ENCODE results near the gene SORCS1.

The SORCS1 gene

DNA sequence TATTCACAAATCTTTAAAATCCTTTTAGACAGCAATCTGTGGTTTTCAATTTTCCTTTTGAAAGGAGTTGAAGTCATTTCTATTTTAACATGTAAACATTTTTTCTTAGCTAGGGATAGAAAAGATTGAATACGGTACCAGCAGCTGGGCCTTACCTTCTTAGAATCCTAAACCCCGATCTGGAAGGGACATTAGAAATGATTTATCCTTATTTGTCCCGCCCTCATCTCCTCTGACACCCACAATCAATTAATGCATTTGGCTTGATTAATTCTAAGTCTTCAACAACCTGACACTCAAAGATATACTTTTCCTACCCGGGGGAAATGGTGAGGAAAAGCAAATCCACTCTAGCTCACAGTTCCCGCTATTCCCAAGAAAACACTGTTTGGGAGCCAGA, 100.4 kb downstream of the SORCS1 start:
- TF ChIP-seq, protein P1, sequence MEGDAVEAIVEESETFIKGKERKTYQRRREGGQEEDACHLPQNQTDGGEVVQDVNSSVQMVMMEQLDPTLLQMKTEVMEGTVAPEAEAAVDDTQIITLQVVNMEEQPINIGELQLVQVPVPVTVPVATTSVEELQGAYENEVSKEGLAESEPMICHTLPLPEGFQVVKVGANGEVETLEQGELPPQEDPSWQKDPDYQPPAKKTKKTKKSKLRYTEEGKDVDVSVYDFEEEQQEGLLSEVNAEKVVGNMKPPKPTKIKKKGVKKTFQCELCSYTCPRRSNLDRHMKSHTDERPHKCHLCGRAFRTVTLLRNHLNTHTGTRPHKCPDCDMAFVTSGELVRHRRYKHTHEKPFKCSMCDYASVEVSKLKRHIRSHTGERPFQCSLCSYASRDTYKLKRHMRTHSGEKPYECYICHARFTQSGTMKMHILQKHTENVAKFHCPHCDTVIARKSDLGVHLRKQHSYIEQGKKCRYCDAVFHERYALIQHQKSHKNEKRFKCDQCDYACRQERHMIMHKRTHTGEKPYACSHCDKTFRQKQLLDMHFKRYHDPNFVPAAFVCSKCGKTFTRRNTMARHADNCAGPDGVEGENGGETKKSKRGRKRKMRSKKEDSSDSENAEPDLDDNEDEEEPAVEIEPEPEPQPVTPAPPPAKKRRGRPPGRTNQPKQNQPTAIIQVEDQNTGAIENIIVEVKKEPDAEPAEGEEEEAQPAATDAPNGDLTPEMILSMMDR (IDR thresholded peaks at IDR 0.05) = no peak
- Histone ChIP-seq H2AFZ (no peak overlapping the region), H3K9me3 (ENCODE audit: control insufficient read depth, low read length) (no peaks in the 10 kb centered on the region), H3K36me3 (ENCODE audit: control insufficient read depth, insufficient read depth, low read length) (no peaks in the 10 kb centered on the region), H3K9ac (no peak overlapping the region), H3K4me3 (ENCODE audit: low read depth, low read length) (no peak overlapping the region), H3K4me2 (ENCODE audit: low read length) (no peak overlapping the region), H3K27ac (no peak overlapping the region), H3K27me3 (ENCODE audit: control insufficient read depth, insufficient read depth, low read length) (no peaks in the 10 kb centered on the region), H3K4me1 (no peaks in the 10 kb centered on the region), H3K79me2 (no peaks in the 10 kb centered on the region)

DNA sequence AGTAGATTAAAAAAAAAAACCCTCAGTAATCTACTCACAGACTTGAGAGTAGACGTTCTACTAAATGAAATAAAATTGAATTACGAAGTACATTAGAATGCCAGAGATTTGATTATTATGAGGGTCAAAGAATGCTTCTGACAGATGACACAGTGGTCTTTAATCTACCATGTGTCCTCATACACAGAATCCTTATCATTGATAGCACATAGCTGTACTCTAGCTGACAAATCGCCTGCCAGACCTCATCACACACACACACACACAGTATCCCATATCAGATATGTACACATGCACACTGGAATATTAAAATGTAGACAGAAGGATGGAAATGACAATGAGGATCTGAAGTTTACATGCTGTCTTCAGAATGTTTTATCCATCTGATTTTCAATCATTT, 104.6 kb downstream of the SORCS1 start:
- Histone ChIP-seq H3K9me3 (ENCODE audit: control insufficient read depth, low read length) (no peaks in the 10 kb centered on the region), H3K4me3 (ENCODE audit: low read depth, low read length) (no peak overlapping the region), H3K27me3 (ENCODE audit: control insufficient read depth, insufficient read depth, low read length) (no peaks in the 10 kb centered on the region), H3K79me2 (no peaks in the 10 kb centered on the region), H3K4me1 (no peaks in the 10 kb centered on the region), H3K9ac (no peak overlapping the region), H3K27ac (no peak overlapping the region), H2AFZ (no peak overlapping the region), H3K4me2 (ENCODE audit: low read length) (no peak overlapping the region), H3K36me3 (ENCODE audit: control insufficient read depth, insufficient read depth, low read length) (no peaks in the 10 kb centered on the region)
- TF ChIP-seq, protein P1 (IDR thresholded peaks at IDR 0.05) = no peak

DNA sequence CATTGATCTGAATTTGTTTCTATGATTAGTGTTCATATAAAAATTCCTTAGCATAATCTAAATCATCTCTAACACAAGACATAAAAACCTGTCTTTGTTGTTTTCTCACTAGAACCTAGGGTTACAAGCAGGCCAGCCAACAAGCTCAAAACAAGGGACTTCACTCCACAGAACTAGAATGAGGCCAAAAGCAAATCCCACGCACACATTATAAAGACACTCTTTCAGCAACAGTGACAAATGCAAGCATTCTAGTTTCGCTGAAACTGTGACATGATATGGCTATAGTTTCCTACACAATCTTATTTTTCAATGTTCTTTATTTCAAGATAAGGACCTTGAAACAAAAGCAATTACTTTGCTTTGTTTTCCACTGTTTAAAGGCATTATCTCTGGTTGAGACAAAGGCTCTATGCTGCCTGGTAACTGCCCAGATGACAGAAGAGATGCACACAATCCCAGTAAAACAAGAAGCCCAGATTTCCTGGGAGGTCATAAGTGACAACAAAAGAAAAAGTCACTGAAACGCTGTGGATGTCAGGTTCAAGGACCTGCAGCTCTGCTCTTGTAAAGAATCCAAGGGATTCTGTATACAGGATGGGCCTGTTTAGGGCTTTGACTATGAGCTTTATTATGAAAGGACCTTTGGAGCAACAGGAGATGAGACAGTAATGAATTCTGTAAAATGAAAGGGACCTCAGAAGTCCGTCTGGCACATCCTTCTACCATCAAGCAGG, 105.3 kb downstream of the SORCS1 start:
- TF ChIP-seq, protein P1 (IDR thresholded peaks at IDR 0.05) = no peak
- no peak overlapping the region for H3K9ac ChIP-seq
- no peak overlapping the region for H3K27ac ChIP-seq
- no peaks in the 10 kb centered on the region for H3K9me3 ChIP-seq (ENCODE audit: control insufficient read depth, low read length)
- H3K36me3 ChIP-seq (ENCODE audit: control insufficient read depth, insufficient read depth, low read length) = no peaks in the 10 kb centered on the region
- H3K79me2 ChIP-seq = no peaks in the 10 kb centered on the region
- no peak overlapping the region for H3K4me3 ChIP-seq (ENCODE audit: low read depth, low read length)
- H2AFZ ChIP-seq = no peak overlapping the region
- no peaks in the 10 kb centered on the region for H3K4me1 ChIP-seq
- H3K4me2 ChIP-seq (ENCODE audit: low read length) = no peak overlapping the region
- H3K27me3 ChIP-seq (ENCODE audit: control insufficient read depth, insufficient read depth, low read length) = no peaks in the 10 kb centered on the region

DNA sequence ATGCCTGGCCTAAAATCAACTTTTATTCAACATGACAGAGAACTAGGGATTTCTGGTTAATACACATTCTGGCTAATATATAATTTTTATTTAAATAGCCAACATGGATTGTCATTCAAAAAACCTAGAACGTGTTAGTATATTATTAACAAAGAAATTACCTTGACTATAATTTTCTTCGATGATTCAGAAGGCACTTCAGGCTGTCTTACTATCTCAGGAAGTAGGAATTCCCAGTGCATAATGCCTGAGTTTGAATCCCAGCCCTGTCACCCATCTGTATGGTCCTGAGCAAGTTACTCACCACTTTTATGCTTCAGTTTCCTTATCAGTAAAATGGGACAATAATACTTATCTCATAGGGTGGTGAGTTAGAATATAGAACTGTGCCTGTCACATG, 106.2 kb downstream of the SORCS1 start:
- no peaks in the 10 kb centered on the region for H3K36me3 ChIP-seq (ENCODE audit: control insufficient read depth, insufficient read depth, low read length)
- H3K9me3 ChIP-seq (ENCODE audit: control insufficient read depth, low read length) = no peaks in the 10 kb centered on the region
- H3K9ac ChIP-seq = no peak overlapping the region
- H3K4me2 ChIP-seq (ENCODE audit: low read length) = no peak overlapping the region
- H2AFZ ChIP-seq = no peak overlapping the region
- TF ChIP-seq, protein P1 (IDR thresholded peaks at IDR 0.05) = no peak
- H3K4me1 ChIP-seq = no peaks in the 10 kb centered on the region
- no peaks in the 10 kb centered on the region for H3K27me3 ChIP-seq (ENCODE audit: control insufficient read depth, insufficient read depth, low read length)
- H3K4me3 ChIP-seq (ENCODE audit: low read depth, low read length) = no peak overlapping the region
- H3K27ac ChIP-seq = no peak overlapping the region
- no peaks in the 10 kb centered on the region for H3K79me2 ChIP-seq

DNA sequence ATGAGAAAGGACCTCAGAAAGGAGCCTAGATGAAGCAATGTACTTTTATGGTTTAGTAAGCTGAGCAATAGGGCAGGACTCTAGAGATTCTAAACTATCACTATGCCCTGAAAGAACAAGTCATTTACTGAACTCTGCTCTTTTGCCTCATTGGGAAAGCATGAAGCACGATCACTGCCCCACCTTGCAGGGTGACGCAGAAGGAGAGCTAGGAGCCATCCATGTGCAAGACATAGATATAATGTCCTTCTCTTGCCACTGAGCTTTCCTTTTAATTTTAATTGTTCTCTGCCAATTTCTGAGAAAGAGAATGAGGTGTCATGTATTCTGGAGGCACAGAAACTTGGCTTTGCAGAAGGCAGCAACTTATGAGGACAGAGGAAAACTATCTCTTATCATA, 108.3 kb downstream of the SORCS1 start:
- no peaks in the 10 kb centered on the region for H3K9me3 ChIP-seq (ENCODE audit: control insufficient read depth, low read length)
- TF ChIP-seq, protein P1 (IDR thresholded peaks at IDR 0.05) = no peak
- H3K4me3 ChIP-seq (ENCODE audit: low read depth, low read length) = no peak overlapping the region
- no peaks in the 10 kb centered on the region for H3K36me3 ChIP-seq (ENCODE audit: control insufficient read depth, insufficient read depth, low read length)
- H3K79me2 ChIP-seq = no peaks in the 10 kb centered on the region
- no peak overlapping the region for H3K4me2 ChIP-seq (ENCODE audit: low read length)
- no peaks in the 10 kb centered on the region for H3K27me3 ChIP-seq (ENCODE audit: control insufficient read depth, insufficient read depth, low read length)
- no peak overlapping the region for H3K27ac ChIP-seq
- no peak overlapping the region for H2AFZ ChIP-seq
- no peak overlapping the region for H3K9ac ChIP-seq
- H3K4me1 ChIP-seq = no peaks in the 10 kb centered on the region
